Endothelial cell of umbilical vein (primary cell): ENCODE results near the gene LRRC14B. TPM values are rescaled to one million over a fixed set of nuclear protein-coding genes. Genes with fewer than 3 reads are reported as not detected.
A peak's percentile ranks its signal among the peaks of the same experiment; 100 is the strongest.
"Not testable (repeated sequence)": the region's sequence is repeated elsewhere in the genome, so short reads cannot be mapped to it uniquely, and the experiment has no call there.

Experiments
- BruUV-seq: library from RNA; stranded (reverse); fragments of 400-500 nt; replicated peaks from 2 replicates; lab custom pipeline; 2021; lab: Mats Ljungman, UMichigan
- CTCF ChIA-PET: fragments of 300-600, 350-600 bp; sonication (Branson Sonifier 250); formaldehyde crosslinking; loops from one replicate; lab custom pipeline; 2021; ENCODE audit warnings: antibody characterized with exemption, inconsistent platforms; lab: Charles Lee
- POLR2A ChIA-PET: fragments of 300-600, 350-600 bp; sonication (Branson Sonifier 250); formaldehyde crosslinking; loops from one replicate; lab custom pipeline; 2021; ENCODE audit warnings: antibody characterized with exemption, inconsistent platforms; lab: Charles Lee
- DNase-seq: peaks from one replicate; pipeline ENCODE4 v3.0.0-alpha.2; 2011; ENCODE audit warnings: low read depth, low spot score
- FAIRE-seq: peaks from 2 replicates; lab custom pipeline; 2011; peaks lifted over from hg19 to GRCh38; lab: Jason Lieb, UNC
- H2AFZ ChIP-seq: 2 replicates; pipeline ENCODE4 v1.6.0; 2012; ENCODE audit warnings: low read depth, low read length, control low read depth, inconsistent platforms
- H3K27ac ChIP-seq: 2 replicates; pipeline ENCODE4 v1.5.1; 2011; ENCODE audit warnings: low read depth, mild to moderate bottlenecking, control low read depth, low read length, moderate library complexity; ENCODE audit not compliant: insufficient read depth
- H3K27me3 ChIP-seq, 2 experiments: 2 replicates each; pipeline versions ENCODE4 v1.6.0 to v1.6.1; 2011; ENCODE audit warnings: low read length in 2 of 2, mixed read lengths in 1 of 2; ENCODE audit not compliant: control insufficient read depth in 2 of 2, insufficient read depth in 2 of 2
- H3K36me3 ChIP-seq, 2 experiments: 2 replicates in 1 of 2; 3 replicates in 1 of 2; pipeline ENCODE4 v1.5.1; 2011; ENCODE audit warnings: low read length in 2 of 2, mild to moderate bottlenecking in 1 of 2, moderate library complexity in 1 of 2; ENCODE audit not compliant: control insufficient read depth in 2 of 2, insufficient read depth in 2 of 2; ENCODE audit errors: extremely low read depth in 1 of 2
- H3K4me1 ChIP-seq: 3 replicates; pipeline ENCODE4 v1.5.1; 2011; ENCODE audit warnings: mild to moderate bottlenecking, low read length; ENCODE audit not compliant: control insufficient read depth, insufficient read depth; ENCODE audit errors: extremely low read depth
- H3K4me2 ChIP-seq: 2 replicates; pipeline ENCODE4 v1.6.1; 2011; ENCODE audit warnings: low read length, control low read depth, mixed read lengths; ENCODE audit not compliant: insufficient read depth
- H3K4me3 ChIP-seq, 3 experiments: fragments of 200-600 bp in 1 of 3; sonication (generic), shearing (Covaris generic) in 1 of 3; replicated peaks in 1 of 3; 2 replicates each; pipeline ENCODE4 v1.5.1; 2011 to 2016; ENCODE audit warnings: control low read depth in 3 of 3, low read length in 3 of 3, mild to moderate bottlenecking in 2 of 3, inconsistent platforms in 1 of 3, low read depth in 1 of 3, moderate library complexity in 1 of 3; ENCODE audit not compliant: insufficient read depth in 1 of 3
- H3K79me2 ChIP-seq: 2 replicates; pipeline ENCODE4 v1.6.0; 2012; ENCODE audit warnings: low read length, inconsistent platforms; ENCODE audit not compliant: control insufficient read depth, insufficient read depth
- H3K9ac ChIP-seq: replicated peaks from 2 replicates; pipeline ENCODE3; 2011; ENCODE audit warnings: low read length, control low read depth; ENCODE audit not compliant: insufficient read depth; ENCODE audit errors: extremely low read depth
- H3K9me1 ChIP-seq: replicated peaks from 3 replicates; pipeline ENCODE4 v1.6.0; 2011; ENCODE audit warnings: mild to moderate bottlenecking, low read length; ENCODE audit not compliant: control insufficient read depth, insufficient read depth; ENCODE audit errors: extremely low read depth
- H3K9me3 ChIP-seq: replicated peaks from 2 replicates; pipeline ENCODE4 v1.5.1; 2012; ENCODE audit warnings: low read length, inconsistent platforms; ENCODE audit not compliant: control insufficient read depth, insufficient read depth
- H4K20me1 ChIP-seq: replicated peaks from 2 replicates; pipeline ENCODE3; 2011; ENCODE audit warnings: mild to moderate bottlenecking, low read length; ENCODE audit not compliant: control insufficient read depth, insufficient read depth; ENCODE audit errors: extremely low read depth
- EZH2 ChIP-seq: IDR thresholded peaks from 2 replicates; pipeline ENCODE4 v1.6.1; 2012; ENCODE audit warnings: borderline replicate concordance, low read depth, mild to moderate bottlenecking, moderate library complexity, low read length, inconsistent platforms; ENCODE audit not compliant: severe bottlenecking
- FOS ChIP-seq: IDR thresholded peaks from 2 replicates; pipeline ENCODE4 v1.6.1; 2011; ENCODE audit warnings: mild to moderate bottlenecking, low read length, moderate library complexity, borderline replicate concordance; ENCODE audit not compliant: insufficient read depth
- GATA2 ChIP-seq: IDR thresholded peaks from 2 replicates; pipeline ENCODE4 v1.7.0; 2011; ENCODE audit warnings: low read depth, mild to moderate bottlenecking, moderate library complexity, mixed read lengths, low read length; ENCODE audit not compliant: insufficient read length, insufficient read depth
- JUN ChIP-seq: IDR thresholded peaks from 2 replicates; pipeline ENCODE4 v1.6.1; 2011; ENCODE audit warnings: borderline replicate concordance, low read depth; ENCODE audit not compliant: insufficient read length, insufficient read depth
- MAX ChIP-seq: IDR thresholded peaks from 2 replicates; pipeline ENCODE4 v1.6.1; 2011; ENCODE audit not compliant: insufficient read depth, insufficient read length
- MYC ChIP-seq: IDR thresholded peaks from one replicate; pipeline ENCODE4 v1.6.1; 2011; ENCODE audit warnings: mild to moderate bottlenecking, low read depth, low read length
- POLR2A ChIP-seq: IDR thresholded peaks from 2 replicates; pipeline ENCODE4 v1.6.1; 2012; ENCODE audit warnings: low read depth, mild to moderate bottlenecking, control low read depth, low read length
- POLR2AphosphoS5 ChIP-seq: IDR thresholded peaks from 2 replicates; pipeline ENCODE4 v1.6.1; 2012; ENCODE audit warnings: low read depth, mild to moderate bottlenecking, control low read depth, low read length, moderate library complexity; ENCODE audit not compliant: insufficient read depth
- dilution Hi-C: fragments of 300-500 bp; cut with MboI; formaldehyde crosslinking; loops from one replicate; pipeline ENCODE4 v1.15.0; 2019; ENCODE audit warnings: low sequenced_read_pairs; ENCODE audit not compliant: extremely low pct_ligation_motif_present
- intact Hi-C: fragments of 100-400 bp; cut with micrococcal nuclease; formaldehyde crosslinking; loops from one replicate; pipeline ENCODE4 v1.10.0; 2022
- polyA plus RNA-seq, 4 experiments: library from polyadenylated mRNA; depleted of rRNA in 3 of 4; stranded (reverse) in 3 of 4; unstranded in 1 of 4; fragments of >200 nt; gene quantifications; 2 replicates each; pipeline versions ENCODE4 v1.2.1 to v1.2.3, GENCODE V29; 2011 to 2012; ENCODE audit warnings: missing spikeins in 1 of 4
- total RNA-seq: library from RNA; stranded (reverse); gene quantifications from 2 replicates; pipeline ENCODE4 v1.2.3, GENCODE V29; 2021
- TF ChIP-seq, protein P1 (sequence below), 2 donors: IDR thresholded peaks; 1 replicate in 1 of 2; 2 replicates in 1 of 2; pipeline ENCODE4 v1.5.1; 2011; ENCODE audit warnings: low read length in 2 of 2, mild to moderate bottlenecking in 2 of 2, moderate library complexity in 2 of 2, control low read depth in 1 of 2, inconsistent platforms in 1 of 2, low read depth in 1 of 2; ENCODE audit not compliant: insufficient read depth in 1 of 2; ENCODE audit errors: extremely low read depth in 1 of 2

LRRC14B gene
- total and polyA plus RNA-seq, 2 donors (not counting 3 experiments of a cell fraction or from before 2014, with no cell fraction given), result not detected

- H2AFZ ChIP-seq, H3K27me3 ChIP-seq, H3K9me1 ChIP-seq, dilution Hi-C loops, H4K20me1 ChIP-seq, BruUV-seq, intact Hi-C loops, POLR2A ChIA-PET, H3K9me3 ChIP-seq: not testable (repeated sequence)
- CTCF ChIA-PET, result interaction anchor here (0.6 to 1.4 kb wide), 2 partner anchors 20 to 48 kb away, joined by 3 read pairs; partner anchors contain the start of gene PDCD6
- Histone ChIP-seq H3K9ac (peak overlapping the region; percentile 27), H3K36me3 (peaks cover 15 to 25% of the 10 kb centered on the region in 2 experiments), H3K4me1 (peaks cover 43% of the 10 kb centered on the region), H3K27ac (peak overlapping the region; percentile 81), H3K79me2 (peaks cover 76% of the 10 kb centered on the region), H3K4me3 (peak overlapping the region in 1 of 3 experiments; percentile 7), H3K4me2 (peak overlapping the region; percentile 56)
- peak; percentile 81 for DNase-seq
- FAIRE-seq, result peak; percentile 63
- TF ChIP-seq FOS, result peak; percentile 32
- TF ChIP-seq JUN, result peak; percentile 36
Measured at GRCh38 chr5:222951-223715, 31.8 kb downstream of the LRRC14B start.

GRCh38 chr5:223791-224190, 32.5 kb downstream of the LRRC14B start:
- Histone ChIP-seq H3K9me3 (no peaks in the 10 kb centered on the region), H3K79me2 (peaks cover 71% of the 10 kb centered on the region), H3K4me1 (peaks cover 43% of the 10 kb centered on the region), H3K27ac (peak overlapping the region; percentile 51), H3K27me3 (no peaks in the 10 kb centered on the region), H3K9ac (no peak overlapping the region), H2AFZ (no peak overlapping the region), H3K36me3 (peaks cover 18 to 28% of the 10 kb centered on the region in 2 experiments), H3K9me1 (no peaks in the 10 kb centered on the region), H3K4me3 (no peak overlapping the region), H3K4me2 (peak overlapping the region; percentile 56), H4K20me1 (peaks cover 5% of the 10 kb centered on the region)
- ChIA-PET POLR2A (no interaction called here), CTCF (no interaction called here)
- dilution Hi-C loops (no loop called here), intact Hi-C loops (no loop called here)
- no TSS peak for BruUV-seq
- FAIRE-seq (no peak), DNase-seq (peak; percentile 24)
- no peak for TF ChIP-seq MAX
- no peak for TF ChIP-seq JUN
- TF ChIP-seq POLR2AphosphoS5, result no peak
- no peak for TF ChIP-seq MYC
- TF ChIP-seq EZH2, result no peak
- TF ChIP-seq, protein P1, sequence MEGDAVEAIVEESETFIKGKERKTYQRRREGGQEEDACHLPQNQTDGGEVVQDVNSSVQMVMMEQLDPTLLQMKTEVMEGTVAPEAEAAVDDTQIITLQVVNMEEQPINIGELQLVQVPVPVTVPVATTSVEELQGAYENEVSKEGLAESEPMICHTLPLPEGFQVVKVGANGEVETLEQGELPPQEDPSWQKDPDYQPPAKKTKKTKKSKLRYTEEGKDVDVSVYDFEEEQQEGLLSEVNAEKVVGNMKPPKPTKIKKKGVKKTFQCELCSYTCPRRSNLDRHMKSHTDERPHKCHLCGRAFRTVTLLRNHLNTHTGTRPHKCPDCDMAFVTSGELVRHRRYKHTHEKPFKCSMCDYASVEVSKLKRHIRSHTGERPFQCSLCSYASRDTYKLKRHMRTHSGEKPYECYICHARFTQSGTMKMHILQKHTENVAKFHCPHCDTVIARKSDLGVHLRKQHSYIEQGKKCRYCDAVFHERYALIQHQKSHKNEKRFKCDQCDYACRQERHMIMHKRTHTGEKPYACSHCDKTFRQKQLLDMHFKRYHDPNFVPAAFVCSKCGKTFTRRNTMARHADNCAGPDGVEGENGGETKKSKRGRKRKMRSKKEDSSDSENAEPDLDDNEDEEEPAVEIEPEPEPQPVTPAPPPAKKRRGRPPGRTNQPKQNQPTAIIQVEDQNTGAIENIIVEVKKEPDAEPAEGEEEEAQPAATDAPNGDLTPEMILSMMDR (IDR thresholded peaks at IDR 0.05; ENCODE audit: extremely low read depth in 1 of 2, insufficient read depth in 1 of 2, low read depth in 1 of 2, low read length in 2 of 2), result no peak
- TF ChIP-seq FOS, result no peak
- TF ChIP-seq GATA2, result no peak
- TF ChIP-seq POLR2A, result no peak
